ENCODE measurements around the gene CIDEB.

CIDEB gene

GRCh38 chr14:24311837-24312615 is 4.2 kb upstream of the CIDEB start:
- no peak for DNase-seq

- peak; percentile 81 for DNase-seq
These were observed 3.1 kb upstream of the CIDEB start, which contains the start of gene LTB4R for GRCh38 chr14:24310646-24311604. Gene LTB4R, plus strand, starts transcription at chr14:24311502. Its CDS starts 4,150 bp downstream, at chr14:24315652.

- DNase-seq: no peak
These were observed 2.5 kb upstream of the CIDEB start for GRCh38 chr14:24310265-24310645.

GRCh38 chr14:24309538-24310264 is 1.9 kb upstream of the CIDEB start, which contains the start of gene LTB4R2:
Gene LTB4R2, plus strand, starts transcription at chr14:24310140. Its CDS starts 525 bp downstream, at chr14:24310665.
- DNase-seq: no peak

- DNase-seq: no peak
These were observed 756 bp upstream of the CIDEB start for GRCh38 chr14:24308342-24309124.

- DNase-seq: no peak
These were observed 612 bp downstream of the CIDEB start for GRCh38 chr14:24307156-24307574.

GRCh38 chr14:24304019-24304387 is 3.8 kb downstream of the CIDEB start:
- DNase-seq: no peak

GRCh38 chr14:24300326-24300980 is 7.3 kb downstream of the CIDEB start:
- DNase-seq: no peak

- DNase-seq: peak; percentile 99
These were observed 8.3 kb downstream of the CIDEB start, which contains the start of the genes DHRS1 and NOP9 for GRCh38 chr14:24299255-24300191. Gene DHRS1, minus strand, starts transcription at chr14:24299780. Its CDS starts 674 bp downstream, at chr14:24299106. Gene NOP9, plus strand, starts transcription at chr14:24299850. Its CDS starts 105 bp downstream, at chr14:24299955.

GRCh38 chr14:24298892-24299254 is 8.9 kb downstream of the CIDEB start:
- no peak for DNase-seq

GRCh38 chr14:24297190-24297964 is 10.4 kb downstream of the CIDEB start:
- DNase-seq: no peak

- peak; percentile 77 for DNase-seq
These were observed 11.2 kb downstream of the CIDEB start for GRCh38 chr14:24296341-24297157.

GRCh38 chr14:24293525-24293924 is 14.3 kb downstream of the CIDEB start:
- DNase-seq: no peak

- DNase-seq: no peak
These were observed 15.5 kb downstream of the CIDEB start for GRCh38 chr14:24292118-24292807.

GRCh38 chr14:24291446-24292117 is 16.2 kb downstream of the CIDEB start:
- no peak for DNase-seq

GRCh38 chr14:24290746-24291145 is 17.0 kb downstream of the CIDEB start:
- no peak for DNase-seq

GRCh38 chr14:24289649-24290280 is 18.0 kb downstream of the CIDEB start:
- peak; percentile 78 for DNase-seq
